SK-N-SH (cell line): ENCODE measurements around the gene EYA3. TPM values are rescaled to one million over a fixed set of nuclear protein-coding genes. Genes with fewer than 3 reads are reported as not detected.

Source experiments
- CTCF ChIA-PET: fragments of 300-600, 350-600 bp; formaldehyde crosslinking; extraction: SDS; loops from one replicate; lab custom pipeline; 2021; lab: Yijun Ruan, JAX
- POLR2A ChIA-PET: fragments of 350-600 bp; sonication (Branson Sonifier 250); formaldehyde crosslinking; extraction: SDS; loops from one replicate; lab custom pipeline; 2020; ENCODE audit warnings: antibody characterized with exemption, inconsistent platforms; lab: Yijun Ruan, JAX
- DNase-seq: peaks from one replicate; pipeline ENCODE4 v3.0.0; 2012
- H2AFZ ChIP-seq: fragments of 200-600 bp; sonication (generic); 2 replicates; pipeline ENCODE4 v1.8.1; 2016; ENCODE audit warnings: antibody characterized with exemption, mild to moderate bottlenecking, low read depth
- H3F3A ChIP-seq: fragments of 200-600 bp; sonication (generic); replicated peaks from 2 replicates; pipeline ENCODE3; 2016; ENCODE audit warnings: antibody characterized with exemption, mild to moderate bottlenecking; ENCODE audit not compliant: insufficient read depth
- H3K27ac ChIP-seq, 2 experiments: fragments of 200-500 bp in 1 of 2; fragments of 200-600 bp in 1 of 2; sonication (Bioruptor generic) in 1 of 2; sonication (generic), shearing (Covaris generic) in 1 of 2; 2 replicates each; pipeline versions ENCODE4 v1.5.1 to v1.6.1; 2014 to 2016; ENCODE audit warnings: low read depth in 2 of 2, inconsistent platforms in 1 of 2, low read length in 1 of 2, mild to moderate bottlenecking in 1 of 2, mixed read lengths in 1 of 2
- H3K27me3 ChIP-seq: fragments of 200-600 bp; sonication (generic), shearing (Covaris generic); 2 replicates; pipeline ENCODE4 v1.6.1; 2016; ENCODE audit warnings: mixed run types; ENCODE audit not compliant: insufficient read depth
- H3K36me3 ChIP-seq, 2 experiments: fragments of 200-500 bp in 1 of 2; fragments of 200-600 bp in 1 of 2; sonication (Bioruptor generic) in 1 of 2; sonication (generic) in 1 of 2; replicated peaks in 1 of 2; 2 replicates each; pipeline versions ENCODE3 to v1.5.1; 2014 to 2016; ENCODE audit warnings: low read length in 1 of 2, mild to moderate bottlenecking in 1 of 2; ENCODE audit not compliant: insufficient read depth in 2 of 2, control insufficient read depth in 1 of 2
- H3K4me1 ChIP-seq, 2 experiments: fragments of 200-500 bp in 1 of 2; fragments of 200-600 bp in 1 of 2; sonication (Bioruptor generic) in 1 of 2; sonication (generic), shearing (Covaris generic) in 1 of 2; 2 replicates each; pipeline versions ENCODE4 v1.5.1 to v1.6.1; 2014 to 2016; ENCODE audit warnings: low read depth in 1 of 2, low read length in 1 of 2, mixed run types in 1 of 2; ENCODE audit not compliant: insufficient read depth in 2 of 2, control insufficient read depth in 1 of 2
- H3K4me2 ChIP-seq: fragments of 200-600 bp; sonication (generic), shearing (Covaris generic); 2 replicates; pipeline ENCODE4 v1.6.1; 2017; ENCODE audit warnings: mixed run types
- H3K4me3 ChIP-seq, 2 experiments: fragments of 200-500 bp in 1 of 2; fragments of 200-600 bp in 1 of 2; sonication (Bioruptor generic) in 1 of 2; sonication (generic), shearing (Covaris generic) in 1 of 2; 2 replicates each; pipeline versions ENCODE4 v1.5.1 to v1.8.1; 2014 to 2016; ENCODE audit warnings: low read depth in 2 of 2, inconsistent platforms in 1 of 2, low read length in 1 of 2, mild to moderate bottlenecking in 1 of 2, mixed read lengths in 1 of 2, moderate library complexity in 1 of 2
- H3K79me2 ChIP-seq: fragments of 200-600 bp; sonication (generic); 2 replicates; pipeline ENCODE4 v1.8.1; 2017; ENCODE audit warnings: mild to moderate bottlenecking; ENCODE audit not compliant: insufficient read depth
- H3K9ac ChIP-seq: fragments of 200-600 bp; sonication (generic); 2 replicates; pipeline ENCODE4 v1.6.1; 2017; ENCODE audit warnings: mixed run types
- H3K9me2 ChIP-seq: fragments of 200-600 bp; sonication (generic); 2 replicates; pipeline ENCODE4 v1.6.1; 2017; ENCODE audit warnings: mixed run types
- H3K9me3 ChIP-seq: fragments of 200-600 bp; sonication (generic); 2 replicates; pipeline ENCODE4 v1.6.1; 2017; ENCODE audit warnings: mixed run types, mild to moderate bottlenecking, moderate library complexity
- H4K20me1 ChIP-seq: fragments of 200-600 bp; sonication (generic); 2 replicates; pipeline ENCODE4 v1.6.1; 2017; ENCODE audit warnings: mild to moderate bottlenecking, mixed run types; ENCODE audit not compliant: insufficient read depth
- EZH2phosphoT487 ChIP-seq: fragments of 200-600 bp; sonication (generic); IDR thresholded peaks from 2 replicates; pipeline ENCODE4 v1.6.1; 2017; ENCODE audit warnings: low read depth, mixed run types, mild to moderate bottlenecking, antibody characterized with exemption, moderate library complexity, borderline replicate concordance
- FOSL2 ChIP-seq: IDR thresholded peaks from 2 replicates; pipeline ENCODE4 v1.4.0; 2012; ENCODE audit warnings: low read depth, mild to moderate bottlenecking, moderate library complexity, borderline replicate concordance
- FOXJ3 ChIP-seq: sonication (generic); formaldehyde crosslinking; IDR thresholded peaks from 2 replicates; pipeline ENCODE4 v1.5.1; 2020; ENCODE audit warnings: mild to moderate bottlenecking, missing genetic modification reagents
- GABPA ChIP-seq: IDR thresholded peaks from 2 replicates; pipeline ENCODE4 v1.4.0; 2012; ENCODE audit warnings: low read depth, mild to moderate bottlenecking
- MXI1 ChIP-seq: IDR thresholded peaks from 2 replicates; pipeline ENCODE4 v1.6.1; 2012; ENCODE audit warnings: mild to moderate bottlenecking, low read depth, low read length, improper control_type of control experiment
- NFIC ChIP-seq: IDR thresholded peaks from 2 replicates; pipeline ENCODE4 v1.4.0; 2012; ENCODE audit warnings: borderline replicate concordance
- PBX3 ChIP-seq: IDR thresholded peaks from 2 replicates; pipeline ENCODE4; 2012
- POLR2AphosphoS5 ChIP-seq: IDR thresholded peaks from 2 replicates; pipeline ENCODE4 v1.6.1; 2012; ENCODE audit warnings: low read depth, low read length
- SMC3 ChIP-seq: IDR thresholded peaks from 2 replicates; pipeline ENCODE4 v1.6.1; 2012; ENCODE audit warnings: low read depth, low read length, improper control_type of control experiment
- TAF1 ChIP-seq: IDR thresholded peaks from 2 replicates; pipeline ENCODE4 v1.6.1; 2012; ENCODE audit warnings: low read depth, mild to moderate bottlenecking, low read length, moderate library complexity, borderline replicate concordance
- USF1 ChIP-seq: IDR thresholded peaks from 2 replicates; pipeline ENCODE4 v1.4.0; 2012; ENCODE audit warnings: low read depth, borderline replicate concordance
- WGBS: methylation state at CpG from one replicate; pipeline ENCODE4 v1.1.6; 2017; ENCODE audit warnings: low lambda C conversion rate; 5-methylcytosine and 5-hydroxymethylcytosine counted together
- polyA plus RNA-seq, 3 experiments: library from polyadenylated mRNA; depleted of rRNA; stranded (reverse); fragments of >200 nt; gene quantifications; 2 replicates each; pipeline ENCODE4 v1.2.3, GENCODE V29; 2012
- TF ChIP-seq, protein P1 (sequence below): fragments of 150-350 bp; IDR thresholded peaks from 2 replicates; pipeline ENCODE4 v1.6.1; 2017; ENCODE audit warnings: antibody characterized with exemption, low read length, low read depth, borderline replicate concordance
- TF ChIP-seq, protein P2 (sequence below): fragments of 150-350 bp; IDR thresholded peaks from 2 replicates; pipeline ENCODE4 v1.6.1; 2016; ENCODE audit warnings: mild to moderate bottlenecking, low read depth, low read length
- TF ChIP-seq, protein P3 (sequence below): IDR thresholded peaks from 2 replicates; pipeline ENCODE4 v1.4.0; 2012; ENCODE audit warnings: low read depth

Gene EYA3
- polyA plus RNA-seq, 1 of the 3 experiments (the other 2 are of a cell fraction): 6.5 TPM

- Histone ChIP-seq H3K9me3 (no peaks in the 10 kb centered on the region), H3K36me3 (no peaks in the 10 kb centered on the region), H4K20me1 (no peaks in the 10 kb centered on the region), H3K9me2 (no peaks in the 10 kb centered on the region), H3K79me2 (no peaks in the 10 kb centered on the region), H3K9ac (no peak overlapping the region)
- 78% methylated on average over 14 of the region's 14 CpGs for WGBS
- CTCF ChIA-PET: interaction anchor here (1.4 to 1.9 kb wide), 2 partner anchors 18 to 73 kb away, joined by 3 to 7 read pairs; no protein-coding TSS in a partner anchor
- TF ChIP-seq EZH2phosphoT487 (no peak), TAF1 (no peak), USF1 (no peak), SMC3 (no peak), FOXJ3 (CRISPR knock-in tag) (no peak), POLR2AphosphoS5 (no peak), NFIC (no peak)
- TF ChIP-seq, protein P1, sequence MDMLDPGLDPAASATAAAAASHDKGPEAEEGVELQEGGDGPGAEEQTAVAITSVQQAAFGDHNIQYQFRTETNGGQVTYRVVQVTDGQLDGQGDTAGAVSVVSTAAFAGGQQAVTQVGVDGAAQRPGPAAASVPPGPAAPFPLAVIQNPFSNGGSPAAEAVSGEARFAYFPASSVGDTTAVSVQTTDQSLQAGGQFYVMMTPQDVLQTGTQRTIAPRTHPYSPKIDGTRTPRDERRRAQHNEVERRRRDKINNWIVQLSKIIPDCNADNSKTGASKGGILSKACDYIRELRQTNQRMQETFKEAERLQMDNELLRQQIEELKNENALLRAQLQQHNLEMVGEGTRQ: no peak
- TF ChIP-seq, protein P2, sequence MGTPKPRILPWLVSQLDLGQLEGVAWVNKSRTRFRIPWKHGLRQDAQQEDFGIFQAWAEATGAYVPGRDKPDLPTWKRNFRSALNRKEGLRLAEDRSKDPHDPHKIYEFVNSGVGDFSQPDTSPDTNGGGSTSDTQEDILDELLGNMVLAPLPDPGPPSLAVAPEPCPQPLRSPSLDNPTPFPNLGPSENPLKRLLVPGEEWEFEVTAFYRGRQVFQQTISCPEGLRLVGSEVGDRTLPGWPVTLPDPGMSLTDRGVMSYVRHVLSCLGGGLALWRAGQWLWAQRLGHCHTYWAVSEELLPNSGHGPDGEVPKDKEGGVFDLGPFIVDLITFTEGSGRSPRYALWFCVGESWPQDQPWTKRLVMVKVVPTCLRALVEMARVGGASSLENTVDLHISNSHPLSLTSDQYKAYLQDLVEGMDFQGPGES: no peak
- TF ChIP-seq, all 33 proteins: peak for 0
- Histone ChIP-seq H3K27ac (no peak overlapping the region), H3K4me1 (no peaks in the 10 kb centered on the region), H2AFZ (no peak overlapping the region), H3K4me2 (no peak overlapping the region), H3K4me3 (no peak overlapping the region), H3F3A (no peaks in the 10 kb centered on the region), H3K27me3 (no peaks in the 10 kb centered on the region)
- DNase-seq: no peak
- POLR2A ChIA-PET: no interaction called here
These were observed 47.2 kb upstream of the EYA3 start for GRCh38 chr1:28135371-28136168.

- WGBS: 60% methylated on average over 2 of the region's 2 CpGs
- CTCF ChIA-PET: no interaction called here
- POLR2A ChIA-PET: no interaction called here
These were observed 46.3 kb upstream of the EYA3 start for GRCh38 chr1:28134651-28135207.

More at GRCh38 chr1:28134651-28135207, 46.3 kb upstream of the EYA3 start:
- Histone ChIP-seq H3K4me3 (no peak overlapping the region), H3F3A (no peaks in the 10 kb centered on the region), H2AFZ (no peak overlapping the region), H3K4me2 (no peak overlapping the region), H3K79me2 (no peaks in the 10 kb centered on the region), H3K36me3 (no peaks in the 10 kb centered on the region), H4K20me1 (no peaks in the 10 kb centered on the region), H3K9ac (no peak overlapping the region), H3K27ac (no peak overlapping the region), H3K27me3 (no peaks in the 10 kb centered on the region), H3K9me2 (no peaks in the 10 kb centered on the region), H3K4me1 (no peaks in the 10 kb centered on the region), H3K9me3 (no peaks in the 10 kb centered on the region)
- no peak for DNase-seq
- TF ChIP-seq TAF1 (no peak), GABPA (no peak), PBX3 (no peak), SMC3 (no peak), FOSL2 (no peak), MXI1 (no peak), FOXJ3 (CRISPR knock-in tag) (no peak)
- TF ChIP-seq, protein P3, sequence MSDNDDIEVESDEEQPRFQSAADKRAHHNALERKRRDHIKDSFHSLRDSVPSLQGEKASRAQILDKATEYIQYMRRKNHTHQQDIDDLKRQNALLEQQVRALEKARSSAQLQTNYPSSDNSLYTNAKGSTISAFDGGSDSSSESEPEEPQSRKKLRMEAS: no peak
